ENCODE results near the gene GPRC5A.

- TF ChIP-seq, protein P1, sequence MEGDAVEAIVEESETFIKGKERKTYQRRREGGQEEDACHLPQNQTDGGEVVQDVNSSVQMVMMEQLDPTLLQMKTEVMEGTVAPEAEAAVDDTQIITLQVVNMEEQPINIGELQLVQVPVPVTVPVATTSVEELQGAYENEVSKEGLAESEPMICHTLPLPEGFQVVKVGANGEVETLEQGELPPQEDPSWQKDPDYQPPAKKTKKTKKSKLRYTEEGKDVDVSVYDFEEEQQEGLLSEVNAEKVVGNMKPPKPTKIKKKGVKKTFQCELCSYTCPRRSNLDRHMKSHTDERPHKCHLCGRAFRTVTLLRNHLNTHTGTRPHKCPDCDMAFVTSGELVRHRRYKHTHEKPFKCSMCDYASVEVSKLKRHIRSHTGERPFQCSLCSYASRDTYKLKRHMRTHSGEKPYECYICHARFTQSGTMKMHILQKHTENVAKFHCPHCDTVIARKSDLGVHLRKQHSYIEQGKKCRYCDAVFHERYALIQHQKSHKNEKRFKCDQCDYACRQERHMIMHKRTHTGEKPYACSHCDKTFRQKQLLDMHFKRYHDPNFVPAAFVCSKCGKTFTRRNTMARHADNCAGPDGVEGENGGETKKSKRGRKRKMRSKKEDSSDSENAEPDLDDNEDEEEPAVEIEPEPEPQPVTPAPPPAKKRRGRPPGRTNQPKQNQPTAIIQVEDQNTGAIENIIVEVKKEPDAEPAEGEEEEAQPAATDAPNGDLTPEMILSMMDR (IDR thresholded peaks at IDR 0.05; ENCODE audit: insufficient read depth, low read length), result no peak
- TF ChIP-seq POLR2AphosphoS5 (IDR thresholded peaks at IDR 0.05; ENCODE audit: low read depth) (no peak), GABPA (IDR thresholded peaks at IDR 0.05; ENCODE audit: low read depth) (no peak)
Observed at GRCh38 chr12:12859690-12860089, 31.7 kb upstream of the GPRC5A start.

Data from HL-60 (cell line).